SH-SY5Y (cell line): ENCODE measurements around the gene ATRNL1.

Experiments used
- GATA2 ChIP-seq: IDR thresholded peaks from 2 replicates; pipeline ENCODE4 v1.6.1; 2011; ENCODE audit warnings: mild to moderate bottlenecking, low read depth, low read length
- GATA3 ChIP-seq: IDR thresholded peaks from 2 replicates; pipeline ENCODE4 v1.6.1; 2011; ENCODE audit warnings: low read depth, mild to moderate bottlenecking, low read length, moderate library complexity

GRCh38 chr10:115762029-115762428 is 668.9 kb downstream of the ATRNL1 start:
- TF ChIP-seq GATA2 (no peak), GATA3 (no peak)
